SK-N-SH treated with all-trans-retinoic acid at 6 μM for 48 hours (cell line): ENCODE results near the gene RALB.

ENCODE experiments used
- ARNTL ChIP-seq: fragments of 450-650 bp; formaldehyde crosslinking; IDR thresholded peaks from 2 replicates; pipeline ENCODE4 v1.5.0; 2020; ENCODE audit warnings: low read depth, mild to moderate bottlenecking, moderate library complexity, borderline replicate concordance
- CSDC2 ChIP-seq: fragments of 250-450 bp; sonication (Bioruptor Pico); IDR thresholded peaks from 2 replicates; pipeline ENCODE4 v1.5.0; 2020; ENCODE audit warnings: mild to moderate bottlenecking, moderate library complexity
- ESRRG ChIP-seq: fragments of 250-450 bp; sonication (Bioruptor Pico); IDR thresholded peaks from 2 replicates; pipeline ENCODE4 v1.6.1; 2021; ENCODE audit warnings: mild to moderate bottlenecking
- PATZ1 ChIP-seq: fragments of 250-450 bp; sonication (Bioruptor Pico); IDR thresholded peaks from 2 replicates; pipeline ENCODE4 v1.8.0; 2020; ENCODE audit warnings: mild to moderate bottlenecking, moderate library complexity, borderline replicate concordance
- POU6F1 ChIP-seq: fragments of 250-450 bp; sonication (Bioruptor Pico); IDR thresholded peaks from 2 replicates; pipeline ENCODE4 v1.8.0; 2021; ENCODE audit warnings: low read depth, mild to moderate bottlenecking, moderate library complexity, borderline replicate concordance
- PPARA ChIP-seq: fragments of 250-450 bp; sonication (Bioruptor Pico); IDR thresholded peaks from 2 replicates; pipeline ENCODE4 v1.5.0; 2020; ENCODE audit warnings: mild to moderate bottlenecking, borderline replicate concordance
- RARB ChIP-seq: fragments of 250-450 bp; sonication (Bioruptor Pico); IDR thresholded peaks from 2 replicates; pipeline ENCODE4 v1.8.0; 2021; ENCODE audit warnings: mild to moderate bottlenecking, moderate library complexity
- ZFP30 ChIP-seq: fragments of 450-650 bp; formaldehyde crosslinking; IDR thresholded peaks from 2 replicates; pipeline ENCODE4 v1.5.0; 2022; ENCODE audit warnings: mild to moderate bottlenecking, moderate library complexity
- ZNF8 ChIP-seq: fragments of 450-650 bp; formaldehyde crosslinking; IDR thresholded peaks from 2 replicates; pipeline ENCODE4 v1.5.0; 2020; ENCODE audit warnings: mild to moderate bottlenecking, moderate library complexity

GRCh38 chr2:120260736-120261135 lies 8.1 kb downstream of the RALB start:
- TF ChIP-seq CSDC2 (CRISPR knock-in tag) (no peak), ZNF8 (no peak), POU6F1 (CRISPR knock-in tag) (no peak), PPARA (CRISPR knock-in tag) (no peak), RARB (CRISPR knock-in tag) (no peak), ESRRG (no peak), PATZ1 (CRISPR knock-in tag) (no peak), ARNTL (CRISPR knock-in tag) (no peak), ZFP30 (CRISPR knock-in tag) (no peak)
